ENCODE data around the gene DTD1.
"Not testable (repeated sequence)": the region's sequence is repeated elsewhere in the genome, so short reads cannot be mapped to it uniquely, and the experiment has no call there.

Gene DTD1

GRCh38 chr20:18749528-18749927, 161.7 kb downstream of the DTD1 start:
- DNase-seq, result no peak

GRCh38 chr20:18750735-18751134, 162.9 kb downstream of the DTD1 start:
- DNase-seq, result peak; percentile 26 to 68

GRCh38 chr20:18754030-18754652, 166.3 kb downstream of the DTD1 start:
- no peak for DNase-seq

GRCh38 chr20:18754653-18755045, 166.8 kb downstream of the DTD1 start:
- no peak for DNase-seq

GRCh38 chr20:18760852-18761251, 173.0 kb downstream of the DTD1 start:
- DNase-seq, result not testable (repeated sequence)

- DNase-seq, result no peak
Measured at GRCh38 chr20:18767676-18768075, 179.8 kb downstream of the DTD1 start.

GRCh38 chr20:18773566-18773965, 185.7 kb downstream of the DTD1 start:
- DNase-seq, result no peak

GRCh38 chr20:18774207-18774606, 186.4 kb downstream of the DTD1 start:
- DNase-seq, result no peak

- no peak for DNase-seq
Measured at GRCh38 chr20:18775633-18776032, 187.8 kb downstream of the DTD1 start.

- DNase-seq, result no peak
Measured at GRCh38 chr20:18778690-18779392, 191.0 kb downstream of the DTD1 start.

GRCh38 chr20:18780385-18781130, 192.7 kb downstream of the DTD1 start:
- DNase-seq, result no peak

GRCh38 chr20:18781509-18781908, 193.7 kb downstream of the DTD1 start:
- DNase-seq, result no peak

GRCh38 chr20:18783385-18783959, 195.6 kb downstream of the DTD1 start:
- no peak for DNase-seq

- DNase-seq, result not testable (repeated sequence)
Measured at GRCh38 chr20:18787046-18787445, 199.2 kb downstream of the DTD1 start.

GRCh38 chr20:18788021-18788420, 200.2 kb downstream of the DTD1 start:
- no peak for DNase-seq

GRCh38 chr20:18790787-18791186, 202.9 kb downstream of the DTD1 start:
- DNase-seq, result no peak

GRCh38 chr20:18793625-18794427, 206.0 kb downstream of the DTD1 start:
- peak; percentile 27 to 57 for DNase-seq

GRCh38 chr20:18794428-18794787, 206.6 kb downstream of the DTD1 start:
- DNase-seq, result no peak

- DNase-seq, result no peak
Measured at GRCh38 chr20:18795366-18795765, 207.5 kb downstream of the DTD1 start.

- DNase-seq, result no peak
Measured at GRCh38 chr20:18796282-18796833, 208.5 kb downstream of the DTD1 start.

GRCh38 chr20:18801516-18801915, 213.7 kb downstream of the DTD1 start:
- no peak for DNase-seq

GRCh38 chr20:18802012-18802634, 214.3 kb downstream of the DTD1 start:
- DNase-seq, result no peak

Data from NCI-H187 (cell line).